ENCODE results near the gene HAPLN3.

DNA sequence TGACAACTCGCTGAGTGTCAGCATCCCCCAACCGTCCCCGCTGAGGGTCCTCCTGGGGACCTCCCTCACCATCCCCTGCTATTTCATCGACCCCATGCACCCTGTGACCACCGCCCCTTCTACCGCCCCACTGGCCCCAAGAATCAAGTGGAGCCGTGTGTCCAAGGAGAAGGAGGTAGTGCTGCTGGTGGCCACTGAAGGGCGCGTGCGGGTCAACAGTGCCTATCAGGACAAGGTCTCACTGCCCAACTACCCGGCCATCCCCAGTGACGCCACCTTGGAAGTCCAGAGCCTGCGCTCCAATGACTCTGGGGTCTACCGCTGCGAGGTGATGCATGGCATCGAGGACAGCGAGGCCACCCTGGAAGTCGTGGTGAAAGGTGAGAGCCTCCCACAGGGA, 56.7 kb downstream of the HAPLN3 start:
- TF ChIP-seq YY1 (IDR thresholded peaks at IDR 0.05; ENCODE audit: insufficient read depth, insufficient read length) (no peak), ZNF274 (IDR thresholded peaks at IDR 0.05; ENCODE audit: low read depth, low read length) (no peak)
